ENCODE measurements around the gene RLN3.

DNA sequence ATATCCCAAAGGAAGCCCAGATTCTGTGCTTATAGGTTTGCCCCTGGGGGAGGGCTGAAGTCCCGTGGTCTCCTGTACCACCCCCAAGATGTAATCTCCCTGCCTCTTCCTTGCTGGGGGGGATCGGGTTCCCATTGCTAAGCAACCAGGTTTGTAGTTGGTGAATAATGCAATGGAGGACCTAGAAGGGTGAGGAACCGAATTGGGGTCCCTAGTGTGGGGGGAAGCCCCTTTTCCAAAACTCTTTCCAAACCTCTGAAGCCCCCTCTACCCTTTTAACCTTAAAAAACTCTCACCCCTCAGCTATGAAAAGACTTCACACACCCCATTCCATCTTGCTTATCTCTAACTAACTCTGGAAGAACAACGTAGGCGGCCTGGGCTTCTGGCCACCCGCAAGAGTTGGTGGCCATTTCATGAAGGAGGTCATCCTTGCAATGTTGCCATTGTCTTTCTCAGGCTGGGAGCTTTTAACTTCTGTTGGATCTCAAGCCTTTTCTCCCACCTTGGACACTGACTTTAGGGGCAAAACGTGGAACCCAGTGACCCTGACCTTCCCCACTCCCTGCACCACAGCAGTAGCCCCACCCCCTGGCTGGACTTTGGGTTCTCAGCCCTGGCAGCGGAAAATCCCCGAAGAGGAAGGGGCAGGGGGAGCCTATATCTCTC is 33.3 kb downstream of the RLN3 start:
- TF ChIP-seq EZH2phosphoT487 (IDR thresholded peaks at IDR 0.05; ENCODE audit: borderline replicate concordance, low read length): no peak
- TF ChIP-seq, protein P1, sequence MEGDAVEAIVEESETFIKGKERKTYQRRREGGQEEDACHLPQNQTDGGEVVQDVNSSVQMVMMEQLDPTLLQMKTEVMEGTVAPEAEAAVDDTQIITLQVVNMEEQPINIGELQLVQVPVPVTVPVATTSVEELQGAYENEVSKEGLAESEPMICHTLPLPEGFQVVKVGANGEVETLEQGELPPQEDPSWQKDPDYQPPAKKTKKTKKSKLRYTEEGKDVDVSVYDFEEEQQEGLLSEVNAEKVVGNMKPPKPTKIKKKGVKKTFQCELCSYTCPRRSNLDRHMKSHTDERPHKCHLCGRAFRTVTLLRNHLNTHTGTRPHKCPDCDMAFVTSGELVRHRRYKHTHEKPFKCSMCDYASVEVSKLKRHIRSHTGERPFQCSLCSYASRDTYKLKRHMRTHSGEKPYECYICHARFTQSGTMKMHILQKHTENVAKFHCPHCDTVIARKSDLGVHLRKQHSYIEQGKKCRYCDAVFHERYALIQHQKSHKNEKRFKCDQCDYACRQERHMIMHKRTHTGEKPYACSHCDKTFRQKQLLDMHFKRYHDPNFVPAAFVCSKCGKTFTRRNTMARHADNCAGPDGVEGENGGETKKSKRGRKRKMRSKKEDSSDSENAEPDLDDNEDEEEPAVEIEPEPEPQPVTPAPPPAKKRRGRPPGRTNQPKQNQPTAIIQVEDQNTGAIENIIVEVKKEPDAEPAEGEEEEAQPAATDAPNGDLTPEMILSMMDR (conservative IDR thresholded peaks at IDR 0.05; ENCODE audit: low read depth, low read length): no peak

Data from PC-3 (cell line).